Trophoblast cell (in vitro differentiated cells and primary cell): Measurements from ENCODE around the gene SPAG6.
A peak's percentile ranks its signal among the peaks of the same experiment; 100 is the strongest.

Experiments used
- DNase-seq, 2 donors: peaks; one replicate each; pipeline ENCODE4 v3.0.0-alpha.2; 2016
- H2AFZ ChIP-seq: 2 replicates; pipeline ENCODE4 v1.6.1; 2013; ENCODE audit warnings: low read length, moderate library complexity, mild to moderate bottlenecking; ENCODE audit not compliant: insufficient read depth, poor library complexity
- H2AK5ac ChIP-seq: 2 replicates; pipeline ENCODE4 v1.6.1; 2013; ENCODE audit warnings: mild to moderate bottlenecking, low read length
- H2BK120ac ChIP-seq: 2 replicates; pipeline ENCODE4 v1.6.1; 2013; ENCODE audit warnings: low read length, mild to moderate bottlenecking, moderate library complexity; ENCODE audit not compliant: insufficient read depth, poor library complexity
- H2BK12ac ChIP-seq: 2 replicates; pipeline ENCODE4 v1.6.1; 2013; ENCODE audit warnings: mild to moderate bottlenecking, low read length, moderate library complexity
- H2BK5ac ChIP-seq: 2 replicates; pipeline ENCODE4 v1.6.1; 2013; ENCODE audit warnings: low read length, low read depth, moderate library complexity, mild to moderate bottlenecking; ENCODE audit not compliant: poor library complexity
- H3K14ac ChIP-seq: 2 replicates; pipeline ENCODE4 v1.6.1; 2013; ENCODE audit warnings: mild to moderate bottlenecking, low read length
- H3K18ac ChIP-seq: 2 replicates; pipeline ENCODE4 v1.6.1; 2013; ENCODE audit warnings: mild to moderate bottlenecking, low read length
- H3K23ac ChIP-seq: 2 replicates; pipeline ENCODE4 v1.6.1; 2013; ENCODE audit warnings: low read length
- H3K27ac ChIP-seq: 2 replicates; pipeline ENCODE4 v1.5.1; 2013; ENCODE audit warnings: low read depth, mild to moderate bottlenecking, inconsistent platforms, low read length, moderate library complexity
- H3K27me3 ChIP-seq: 2 replicates; pipeline ENCODE4 v1.6.1; 2013; ENCODE audit warnings: inconsistent platforms, mild to moderate bottlenecking, low read length, moderate library complexity; ENCODE audit not compliant: insufficient read depth
- H3K36me3 ChIP-seq, 2 experiments: 1 replicate in 1 of 2; 2 replicates in 1 of 2; pipeline ENCODE4 v1.6.1; 2013; ENCODE audit warnings: low read length in 2 of 2, mild to moderate bottlenecking in 2 of 2, moderate library complexity in 1 of 2; ENCODE audit not compliant: insufficient read depth in 2 of 2, control insufficient read depth in 1 of 2
- H3K4ac ChIP-seq: 2 replicates; pipeline ENCODE4 v1.6.1; 2013; ENCODE audit warnings: low read depth, mild to moderate bottlenecking, low read length, moderate library complexity
- H3K4me1 ChIP-seq, 2 experiments: 1 replicate in 1 of 2; 2 replicates in 1 of 2; pipeline ENCODE4 v1.6.1; 2013; ENCODE audit warnings: low read length in 2 of 2, mild to moderate bottlenecking in 2 of 2, moderate library complexity in 1 of 2; ENCODE audit not compliant: insufficient read depth in 2 of 2, control insufficient read depth in 1 of 2
- H3K4me2 ChIP-seq: 2 replicates; pipeline ENCODE4 v1.6.1; 2013; ENCODE audit warnings: inconsistent platforms, mild to moderate bottlenecking, low read length, moderate library complexity
- H3K4me3 ChIP-seq: 2 replicates; pipeline ENCODE4 v1.5.1; 2013; ENCODE audit warnings: mild to moderate bottlenecking, low read depth, low read length, inconsistent platforms
- H3K79me1 ChIP-seq: one replicate; pipeline ENCODE4 v1.6.1; 2013; ENCODE audit warnings: low read length
- H3K79me2 ChIP-seq: 2 replicates; pipeline ENCODE4 v1.6.1; 2013; ENCODE audit warnings: low read length, mild to moderate bottlenecking; ENCODE audit not compliant: control insufficient read depth, insufficient read depth, poor library complexity
- H3K9ac ChIP-seq: 2 replicates; pipeline ENCODE4 v1.6.1; 2013; ENCODE audit warnings: mild to moderate bottlenecking, low read length
- H3K9me3 ChIP-seq: 2 replicates; pipeline ENCODE4 v1.6.1; 2013; ENCODE audit warnings: low read depth, mild to moderate bottlenecking, control low read depth, inconsistent platforms, low read length; ENCODE audit not compliant: insufficient read depth
- H4K12ac ChIP-seq: 2 replicates; pipeline ENCODE4 v1.6.1; 2013; ENCODE audit warnings: low read depth, mild to moderate bottlenecking, low read length, moderate library complexity
- H4K8ac ChIP-seq: 2 replicates; pipeline ENCODE4 v1.6.1; 2013; ENCODE audit warnings: low read depth, mild to moderate bottlenecking, low read length, moderate library complexity
- H4K91ac ChIP-seq: one replicate; pipeline ENCODE4 v1.6.1; 2013; ENCODE audit warnings: low read depth, mild to moderate bottlenecking, low read length, moderate library complexity
- WGBS: extraction: QIAGEN DNeasy Blood & Tissue Kit; methylation state at CpG from one replicate; pipeline ENCODE4 v1.1.7; 2013; ENCODE audit warnings: missing lambda C conversion rate; ENCODE audit not compliant: insufficient read length, insufficient coverage; ENCODE audit errors: extremely low coverage; 5-methylcytosine and 5-hydroxymethylcytosine counted together

SPAG6 gene

GRCh38 chr10:22333975-22334282 lies 11.4 kb upstream of the SPAG6 start:
- no peak overlapping the region for H4K91ac ChIP-seq
- no peaks in the 10 kb centered on the region for H3K79me2 ChIP-seq
- H3K27ac ChIP-seq = no peak overlapping the region
- no peak overlapping the region for H3K18ac ChIP-seq
- no peak overlapping the region for H3K14ac ChIP-seq
- no peak overlapping the region for H3K9ac ChIP-seq
- WGBS = no CpG with 5 or more reads among the region's 16 CpGs
- peaks cover 2 to 3% of the 10 kb centered on the region in 2 experiments for H3K36me3 ChIP-seq
- no peak overlapping the region for H3K23ac ChIP-seq
- H2AFZ ChIP-seq = peak overlapping the region; percentile 17
- H3K4me2 ChIP-seq = peak overlapping the region; percentile 61
- H3K4ac ChIP-seq = no peak overlapping the region
- H3K4me1 ChIP-seq = peaks cover 17 to 24% of the 10 kb centered on the region in 2 experiments
- no peak overlapping the region for H2AK5ac ChIP-seq
- no peak overlapping the region for H2BK120ac ChIP-seq
- DNase-seq = no peak
- H3K27me3 ChIP-seq = peaks cover 52% of the 10 kb centered on the region
- peaks cover 13% of the 10 kb centered on the region for H3K9me3 ChIP-seq
- no peak overlapping the region for H4K12ac ChIP-seq
- H2BK12ac ChIP-seq = no peak overlapping the region
- H4K8ac ChIP-seq = no peak overlapping the region
- no peak overlapping the region for H2BK5ac ChIP-seq
- H3K79me1 ChIP-seq = no peaks in the 10 kb centered on the region
- no peak overlapping the region for H3K4me3 ChIP-seq

GRCh38 chr10:22334414-22335172 lies 10.7 kb upstream of the SPAG6 start:
- Histone ChIP-seq H3K79me1 (no peaks in the 10 kb centered on the region), H4K8ac (peak overlapping the region; percentile 26), H3K4me1 (peaks cover 17 to 24% of the 10 kb centered on the region in 2 experiments), H3K18ac (no peak overlapping the region), H3K4ac (no peak overlapping the region), H3K79me2 (no peaks in the 10 kb centered on the region), H2AFZ (peak overlapping the region; percentile 7), H4K12ac (no peak overlapping the region), H3K9ac (no peak overlapping the region), H3K4me2 (peak overlapping the region; percentile 61), H2BK12ac (no peak overlapping the region), H4K91ac (no peak overlapping the region), H3K27me3 (peaks cover 52% of the 10 kb centered on the region), H3K27ac (no peak overlapping the region), H2BK5ac (no peak overlapping the region), H3K23ac (no peak overlapping the region), H3K9me3 (peaks cover 13% of the 10 kb centered on the region), H2AK5ac (no peak overlapping the region), H3K36me3 (no peaks in the 10 kb centered on the region), H2BK120ac (no peak overlapping the region), H3K4me3 (no peak overlapping the region), H3K14ac (no peak overlapping the region)
- WGBS = no CpG with 5 or more reads among the region's 73 CpGs
- no peak for DNase-seq

GRCh38 chr10:22335173-22335933 lies 9.9 kb upstream of the SPAG6 start:
- Histone ChIP-seq H3K18ac (no peak overlapping the region), H4K91ac (no peak overlapping the region), H3K27ac (no peak overlapping the region), H3K79me1 (peaks cover 2% of the 10 kb centered on the region), H3K23ac (no peak overlapping the region), H3K4ac (no peak overlapping the region), H3K4me1 (peaks cover 17 to 26% of the 10 kb centered on the region in 2 experiments), H3K9me3 (peaks cover 13% of the 10 kb centered on the region), H2BK120ac (no peak overlapping the region), H3K14ac (no peak overlapping the region), H3K79me2 (peaks cover under 1% of the 10 kb centered on the region), H4K12ac (no peak overlapping the region), H3K27me3 (peaks cover 52% of the 10 kb centered on the region), H3K4me2 (peak overlapping the region; percentile 61), H2AFZ (peak overlapping the region; percentile 7), H2AK5ac (no peak overlapping the region), H3K4me3 (no peak overlapping the region), H3K36me3 (no peaks in the 10 kb centered on the region), H2BK5ac (no peak overlapping the region), H2BK12ac (no peak overlapping the region), H4K8ac (no peak overlapping the region), H3K9ac (no peak overlapping the region)
- WGBS = no CpG with 5 or more reads among the region's 71 CpGs
- peak in 1 of 2 donors; percentile 58 for DNase-seq

GRCh38 chr10:22338185-22338900 lies 7.0 kb upstream of the SPAG6 start:
- H3K9me3 ChIP-seq = peaks cover 13% of the 10 kb centered on the region
- no peak overlapping the region for H3K9ac ChIP-seq

More at GRCh38 chr10:22338185-22338900, 7.0 kb upstream of the SPAG6 start:
- no peak overlapping the region for H4K91ac ChIP-seq
- DNase-seq = no peak
- no peak overlapping the region for H4K8ac ChIP-seq
- H3K4me2 ChIP-seq = no peak overlapping the region
- H3K36me3 ChIP-seq = no peaks in the 10 kb centered on the region
- H3K4ac ChIP-seq = no peak overlapping the region
- no peak overlapping the region for H2AK5ac ChIP-seq
- no peak overlapping the region for H3K14ac ChIP-seq
- no peak overlapping the region for H4K12ac ChIP-seq
- H2BK5ac ChIP-seq = no peak overlapping the region
- H2BK120ac ChIP-seq = no peak overlapping the region
- H3K27me3 ChIP-seq = peaks cover 53% of the 10 kb centered on the region
- H2AFZ ChIP-seq = no peak overlapping the region
- H3K18ac ChIP-seq = no peak overlapping the region
- H3K79me2 ChIP-seq = peaks cover 5% of the 10 kb centered on the region
- WGBS = no CpG with 5 or more reads among the region's 9 CpGs
- no peak overlapping the region for H3K27ac ChIP-seq
- H3K79me1 ChIP-seq = peaks cover 7% of the 10 kb centered on the region
- no peak overlapping the region for H3K23ac ChIP-seq
- no peak overlapping the region for H2BK12ac ChIP-seq
- H3K4me1 ChIP-seq = peaks cover 21 to 31% of the 10 kb centered on the region in 2 experiments
- no peak overlapping the region for H3K4me3 ChIP-seq
